ENCODE results near the gene IP6K3.

- TF ChIP-seq POLR2A (IDR thresholded peaks at IDR 0.05) (no peak), CTCF (IDR thresholded peaks at IDR 0.05) (no peak)
Measured at GRCh38 chr6:33690766-33691165, 55.9 kb downstream of the IP6K3 start.

Data from adrenal gland (tissue), 5 donors.